ENCODE measurements around the gene SOS2. TPM values are rescaled to one million over a fixed set of nuclear protein-coding genes. Genes with fewer than 3 reads are reported as not detected.

Gene SOS2
- total RNA-seq, 3 donors from 2014 or later (not counting 1 experiment from before 2014, with no cell fraction given) = 64.7 to 82.2 (median 69.5) TPM

GRCh38 chr14:50123062-50123461 lies 108.3 kb downstream of the SOS2 start:
- Histone ChIP-seq H3K4me1 (ENCODE audit: control insufficient read depth, insufficient read depth, low read length) (no peaks in the 10 kb centered on the region), H3K4me3 (ENCODE audit: low read length) (no peak overlapping the region), H3K27me3 (ENCODE audit: control insufficient read depth, insufficient read depth, low read length) (no peaks in the 10 kb centered on the region), H3K36me3 (ENCODE audit: control insufficient read depth, insufficient read depth, low read length) (peaks cover 16% of the 10 kb centered on the region), H3K27ac (ENCODE audit: low read length) (no peak overlapping the region), H3K9me3 (ENCODE audit: control insufficient read depth, insufficient read depth, low read length) (no peaks in the 10 kb centered on the region)
- DNase-seq (no peak), ATAC-seq (no peak)
- Mint-ChIP-seq H3K36me3 (peaks cover 8% of the 10 kb centered on the region), H3K4me3 (no peak overlapping the region), H3K4me1 (no peaks in the 10 kb centered on the region), H3K27me3 (ENCODE audit: low read depth in 2 of 2) (no peaks in the 10 kb centered on the region), H3K27ac (no peak overlapping the region), H3K9me3 (no peaks in the 10 kb centered on the region)
- TF ChIP-seq CTCF (IDR thresholded peaks at IDR 0.05) = no peak
- intact Hi-C loops (cut with micrococcal nuclease) = no loop called here
- WGBS (ENCODE audit: insufficient coverage) = 91% methylated on average over 3 of the region's 3 CpGs

GRCh38 chr14:50122291-50122690 lies 109.1 kb downstream of the SOS2 start:
- 100% methylated on average over 5 of the region's 6 CpGs for WGBS (ENCODE audit: insufficient coverage)
- no peaks in the 10 kb centered on the region for H3K4me1 ChIP-seq (ENCODE audit: control insufficient read depth, insufficient read depth, low read length)
- ATAC-seq (no peak), DNase-seq (no peak)
- no peaks in the 10 kb centered on the region for H3K9me3 ChIP-seq (ENCODE audit: control insufficient read depth, insufficient read depth, low read length)
- no peaks in the 10 kb centered on the region for H3K27me3 Mint-ChIP-seq (ENCODE audit: low read depth in 2 of 2)
- H3K4me3 ChIP-seq (ENCODE audit: low read length) = no peak overlapping the region
- no peaks in the 10 kb centered on the region for H3K27me3 ChIP-seq (ENCODE audit: control insufficient read depth, insufficient read depth, low read length)
- H3K27ac ChIP-seq (ENCODE audit: low read length) = no peak overlapping the region
- no peak for TF ChIP-seq CTCF (IDR thresholded peaks at IDR 0.05)
- no peak overlapping the region for H3K4me3 Mint-ChIP-seq
- H3K4me1 Mint-ChIP-seq = no peaks in the 10 kb centered on the region
- H3K9me3 Mint-ChIP-seq = no peaks in the 10 kb centered on the region
- intact Hi-C loops (cut with micrococcal nuclease) = no loop called here
- peaks cover 14% of the 10 kb centered on the region for H3K36me3 ChIP-seq (ENCODE audit: control insufficient read depth, insufficient read depth, low read length)
- no peak overlapping the region for H3K27ac Mint-ChIP-seq
- H3K36me3 Mint-ChIP-seq = peaks cover 8% of the 10 kb centered on the region

- no peak for ATAC-seq
- TF ChIP-seq CTCF (IDR thresholded peaks at IDR 0.05) = no peak
- 91% methylated on average over 4 of the region's 5 CpGs for WGBS (ENCODE audit: insufficient coverage)
- Histone ChIP-seq H3K9me3 (ENCODE audit: control insufficient read depth, insufficient read depth, low read length) (no peaks in the 10 kb centered on the region), H3K27ac (ENCODE audit: low read length) (no peak overlapping the region), H3K36me3 (ENCODE audit: control insufficient read depth, insufficient read depth, low read length) (peaks cover 14% of the 10 kb centered on the region), H3K27me3 (ENCODE audit: control insufficient read depth, insufficient read depth, low read length) (no peaks in the 10 kb centered on the region), H3K4me3 (ENCODE audit: low read length) (no peak overlapping the region), H3K4me1 (ENCODE audit: control insufficient read depth, insufficient read depth, low read length) (no peaks in the 10 kb centered on the region)
- no peaks in the 10 kb centered on the region for H3K9me3 Mint-ChIP-seq
- H3K4me1 Mint-ChIP-seq = peaks cover 5 to 6% of the 10 kb centered on the region in 2 donors
- H3K36me3 Mint-ChIP-seq = peaks cover 8% of the 10 kb centered on the region
- no peak overlapping the region for H3K27ac Mint-ChIP-seq
- no peak overlapping the region for H3K4me3 Mint-ChIP-seq
- H3K27me3 Mint-ChIP-seq (ENCODE audit: low read depth in 2 of 2) = no peaks in the 10 kb centered on the region
- no peak for DNase-seq
- intact Hi-C loops (cut with micrococcal nuclease) = no loop called here
Observed at GRCh38 chr14:50121486-50121885, 109.9 kb downstream of the SOS2 start.

GRCh38 chr14:50117456-50117855 lies 113.9 kb downstream of the SOS2 start:
- Histone ChIP-seq H3K27me3 (ENCODE audit: control insufficient read depth, insufficient read depth, low read length) (no peaks in the 10 kb centered on the region), H3K4me3 (ENCODE audit: low read length) (no peak overlapping the region), H3K9me3 (ENCODE audit: control insufficient read depth, insufficient read depth, low read length) (no peaks in the 10 kb centered on the region), H3K36me3 (ENCODE audit: control insufficient read depth, insufficient read depth, low read length) (peaks cover 24% of the 10 kb centered on the region), H3K27ac (ENCODE audit: low read length) (no peak overlapping the region), H3K4me1 (ENCODE audit: control insufficient read depth, insufficient read depth, low read length) (peaks cover 8% of the 10 kb centered on the region)
- H3K9me3 Mint-ChIP-seq = no peaks in the 10 kb centered on the region
- no peak for TF ChIP-seq CTCF (IDR thresholded peaks at IDR 0.05)
- H3K4me3 Mint-ChIP-seq = no peak overlapping the region
- ATAC-seq (no peak), DNase-seq (no peak)
- H3K4me1 Mint-ChIP-seq = peaks cover 14% of the 10 kb centered on the region in 2 donors
- 100% methylated on average over 1 of the region's 2 CpGs for WGBS (ENCODE audit: insufficient coverage)
- no peaks in the 10 kb centered on the region for H3K27me3 Mint-ChIP-seq (ENCODE audit: low read depth in 2 of 2)
- intact Hi-C loops (cut with micrococcal nuclease) = loop anchor here (5.0 kb wide), 2 partner anchors 225 to 485 kb away; partner anchors contain the start of gene ARF6
- peak overlapping the region in 1 of 2 donors; percentile 41 for H3K27ac Mint-ChIP-seq
- no peaks in the 10 kb centered on the region for H3K36me3 Mint-ChIP-seq

Data from natural killer cell (primary cell).